OCI-M2 (cell line): ENCODE data around the gene SMAD9.

Experiments
- DNase-seq: peaks from one replicate; lab custom pipeline; 2025; ENCODE audit not compliant: unreplicated experiment; lab: John Stamatoyannopoulos, UW

Gene SMAD9

GRCh38 chr13:36870050-36870692 lies 49.9 kb downstream of the SMAD9 start:
- no peak for DNase-seq

GRCh38 chr13:36866232-36866631 lies 53.8 kb downstream of the SMAD9 start:
- no peak for DNase-seq

DNA sequence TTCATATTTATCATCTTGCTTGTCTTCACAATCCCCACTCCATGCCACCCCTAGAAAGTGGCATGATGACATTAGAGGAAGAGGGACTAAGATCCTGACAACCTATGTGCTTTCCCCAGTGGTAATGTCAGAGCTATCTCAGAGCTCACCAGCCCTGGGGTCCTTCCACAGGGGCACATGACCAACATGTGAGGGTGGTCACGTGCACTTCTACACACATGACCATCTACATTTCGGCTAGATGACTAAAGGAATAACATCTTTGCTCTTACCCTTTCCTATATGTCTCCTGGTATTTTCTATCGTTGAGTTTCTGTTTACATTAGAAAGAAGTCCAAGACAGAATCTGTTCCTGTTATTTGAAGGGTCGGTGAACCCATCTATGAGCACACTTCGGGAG lies 54.8 kb downstream of the SMAD9 start:
- no peak for DNase-seq

DNA sequence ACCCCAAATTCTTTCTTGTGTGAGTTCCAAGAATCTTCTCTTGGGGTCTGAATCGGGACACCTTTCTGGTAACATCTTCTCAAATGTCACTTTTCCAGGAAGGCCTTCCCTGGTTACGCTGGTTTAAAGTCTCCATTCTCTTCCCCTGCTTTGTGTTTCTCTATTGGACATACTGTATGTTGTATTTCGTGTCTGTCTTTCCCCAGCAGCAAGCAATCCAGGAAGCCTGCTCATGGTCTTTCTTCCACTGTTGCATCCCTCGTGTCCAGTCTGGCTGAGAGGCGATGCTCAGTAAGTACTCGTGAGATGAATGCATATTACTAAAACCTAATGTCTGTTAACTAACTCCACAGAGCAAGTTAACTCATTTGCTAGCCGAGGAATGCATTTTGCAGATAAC lies 57.3 kb downstream of the SMAD9 start:
- DNase-seq: no peak

GRCh38 chr13:36862002-36862685 lies 57.9 kb downstream of the SMAD9 start:
- no peak for DNase-seq

DNA sequence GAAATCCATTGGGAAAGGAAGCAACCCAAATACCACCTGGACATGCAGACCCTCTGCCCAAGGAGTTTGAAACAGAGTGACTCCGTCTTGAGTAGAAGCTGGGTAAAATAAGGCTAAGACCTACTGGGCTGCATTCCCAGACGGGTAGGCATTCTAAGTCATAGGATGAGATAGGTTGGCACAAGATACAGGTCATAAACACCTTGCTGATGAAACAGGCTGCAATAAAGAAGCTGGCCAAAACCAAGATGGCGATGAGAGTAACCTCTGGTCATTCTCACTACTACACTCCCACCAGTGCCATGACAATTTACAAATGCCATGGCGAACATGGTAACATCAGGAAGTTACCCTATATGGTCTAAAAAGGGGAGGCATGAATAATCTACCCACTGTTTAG lies 60.8 kb downstream of the SMAD9 start:
- DNase-seq: no peak

GRCh38 chr13:36858290-36858689 lies 61.7 kb downstream of the SMAD9 start:
- no peak for DNase-seq

GRCh38 chr13:36857253-36857652 lies 62.8 kb downstream of the SMAD9 start:
- no peak for DNase-seq

DNA sequence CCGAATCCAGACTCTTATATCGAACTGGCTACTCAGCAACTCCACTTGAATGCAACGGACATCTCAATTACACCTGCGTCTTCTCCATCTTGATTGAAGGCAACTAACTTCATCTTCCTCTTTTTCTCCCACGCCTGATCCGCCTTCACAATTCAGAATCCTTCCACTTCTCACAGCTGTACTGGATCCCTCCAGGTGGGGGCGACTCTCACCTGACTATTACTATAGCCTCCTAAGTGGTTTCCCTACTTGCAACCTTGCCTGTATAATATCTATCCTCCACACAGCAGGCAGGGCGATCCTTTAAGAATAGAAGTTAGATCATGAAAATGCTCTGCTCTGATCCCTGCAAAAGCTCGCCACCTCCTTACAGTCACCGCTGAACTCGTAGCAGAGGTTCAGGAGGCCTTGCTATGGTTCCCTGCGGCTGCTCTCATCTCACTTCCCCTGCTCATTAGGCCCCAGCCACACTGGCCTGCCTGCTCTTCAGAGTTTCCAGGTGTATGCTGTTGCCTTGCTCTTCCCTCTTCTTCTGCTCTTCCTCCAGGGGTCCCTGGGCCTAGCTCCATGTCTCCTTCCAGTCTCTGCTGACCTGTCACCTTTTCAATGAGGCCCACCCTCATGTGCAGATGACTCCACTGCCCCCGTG lies 69.1 kb downstream of the SMAD9 start:
- no peak for DNase-seq

DNA sequence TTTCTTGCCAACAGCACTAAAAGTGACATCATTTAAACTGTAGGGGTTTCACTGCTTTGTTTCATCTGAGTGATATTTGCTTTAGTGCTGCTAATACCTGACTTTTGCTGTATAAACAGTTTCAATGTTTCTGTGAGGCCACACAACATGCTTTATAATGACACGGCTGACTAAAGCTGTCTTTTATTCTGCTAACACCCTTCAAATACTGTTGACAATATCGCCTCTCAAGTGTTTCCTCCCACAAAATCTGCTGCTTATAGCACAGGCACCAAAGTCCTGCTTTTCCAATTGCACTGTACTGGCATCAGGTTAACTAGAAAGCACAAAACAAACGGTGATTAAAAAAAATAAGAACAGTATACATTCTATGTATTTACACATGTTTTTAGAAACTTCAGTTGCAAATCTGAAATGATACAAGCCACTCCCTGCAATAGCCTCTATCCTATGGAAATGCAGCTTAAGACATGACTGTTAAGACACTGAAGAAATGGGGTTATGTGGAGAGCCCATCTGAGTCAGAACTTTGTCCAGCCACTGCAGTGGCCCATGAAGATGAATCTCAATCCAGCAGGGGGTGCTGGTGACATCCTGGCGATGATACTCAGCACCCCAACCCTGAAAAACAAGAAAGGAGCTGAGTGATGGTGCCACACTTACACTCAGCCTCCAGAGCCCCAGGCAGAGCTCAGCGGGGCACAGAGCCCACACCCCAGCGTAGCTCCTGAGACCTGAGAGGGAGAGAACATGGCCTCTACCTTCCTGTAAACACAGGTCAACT lies 71.6 kb downstream of the SMAD9 start:
- no peak for DNase-seq

DNA sequence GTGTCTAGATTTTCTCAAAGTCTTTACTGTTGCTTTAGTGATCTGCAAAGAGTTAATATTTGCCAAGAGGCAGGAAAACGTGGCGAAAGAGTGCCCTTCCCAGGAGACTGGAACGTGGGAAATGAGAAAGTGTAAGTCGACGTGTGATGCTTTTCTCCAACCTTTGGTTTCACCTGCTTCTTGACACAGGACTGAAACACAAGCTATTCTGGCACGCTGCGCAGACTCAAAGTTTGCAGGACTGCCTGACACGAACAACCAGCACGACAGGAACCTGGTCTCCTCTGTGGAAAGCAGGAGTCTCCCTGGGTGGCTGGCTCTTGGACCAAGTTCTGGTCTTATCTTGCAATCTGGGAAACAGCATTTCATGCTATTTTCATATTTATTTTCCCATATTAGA lies 72.4 kb downstream of the SMAD9 start:
- DNase-seq: no peak

DNA sequence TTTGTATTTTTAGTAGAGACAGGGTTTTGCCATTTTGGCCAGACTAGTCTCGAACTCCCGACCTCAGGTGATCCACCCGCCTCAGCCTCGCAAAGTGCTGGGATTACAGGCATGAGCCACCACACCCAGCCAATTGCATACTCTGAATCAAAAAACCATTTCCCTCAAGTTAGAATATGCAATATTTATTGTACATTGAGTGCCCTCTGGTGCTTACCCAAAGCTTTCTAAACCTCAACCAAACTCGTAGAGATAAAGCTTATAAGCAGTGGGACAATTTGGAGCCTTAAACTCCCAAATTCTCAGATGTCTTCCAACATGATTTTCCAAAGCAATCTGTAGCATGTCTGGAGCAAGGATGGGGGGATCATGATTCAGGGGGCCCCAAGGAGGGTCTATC lies 78.6 kb downstream of the SMAD9 start:
- no peak for DNase-seq

DNA sequence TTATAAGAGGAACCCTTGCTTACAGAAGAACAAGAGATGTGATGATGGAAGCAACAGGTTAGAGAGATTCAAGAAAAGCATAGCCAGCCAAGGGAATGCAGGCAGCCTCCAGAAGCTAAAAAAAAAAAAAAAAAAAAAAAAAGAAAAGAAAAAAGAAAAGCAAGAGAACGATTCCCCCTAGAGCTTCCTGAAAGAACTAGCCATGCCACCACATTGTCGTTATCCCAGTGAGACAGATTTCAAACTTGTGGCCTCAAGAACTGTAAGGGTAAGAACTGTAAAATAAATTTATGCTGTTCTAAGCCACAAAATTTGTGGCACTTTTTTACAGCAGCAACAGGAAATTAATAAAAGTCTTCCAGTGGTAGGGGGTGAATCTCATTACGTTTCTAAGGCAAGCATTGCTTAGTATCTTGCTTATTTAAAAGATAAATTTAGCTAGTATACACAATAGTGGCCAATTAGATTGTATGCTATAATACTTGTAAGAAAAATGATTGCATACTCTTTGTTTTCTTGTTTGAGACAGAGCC lies 79.3 kb downstream of the SMAD9 start:
- no peak for DNase-seq

GRCh38 chr13:36839981-36840380 lies 80.1 kb downstream of the SMAD9 start:
- DNase-seq: no peak

DNA sequence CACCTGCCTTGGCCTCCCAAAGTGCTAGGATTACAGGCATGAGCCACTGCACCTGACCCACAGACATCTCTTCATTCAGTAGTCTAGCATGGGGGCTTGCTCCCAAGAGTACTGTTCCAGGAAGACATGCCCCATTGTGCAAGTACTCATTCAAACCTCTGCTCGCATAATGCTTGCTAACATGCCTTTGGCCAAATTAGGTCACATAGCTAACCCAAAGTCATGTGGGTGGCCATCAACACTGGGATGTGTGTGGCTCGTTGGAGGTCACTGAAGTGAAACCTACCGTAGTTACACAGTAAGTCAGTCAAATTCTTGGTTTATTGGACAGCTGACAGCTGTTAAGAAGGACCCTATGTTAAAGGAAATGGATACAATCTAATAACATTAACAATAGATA lies 80.8 kb downstream of the SMAD9 start:
- DNase-seq: no peak

- DNase-seq: no peak
These were observed 82.5 kb downstream of the SMAD9 start for GRCh38 chr13:36837354-36838092.

DNA sequence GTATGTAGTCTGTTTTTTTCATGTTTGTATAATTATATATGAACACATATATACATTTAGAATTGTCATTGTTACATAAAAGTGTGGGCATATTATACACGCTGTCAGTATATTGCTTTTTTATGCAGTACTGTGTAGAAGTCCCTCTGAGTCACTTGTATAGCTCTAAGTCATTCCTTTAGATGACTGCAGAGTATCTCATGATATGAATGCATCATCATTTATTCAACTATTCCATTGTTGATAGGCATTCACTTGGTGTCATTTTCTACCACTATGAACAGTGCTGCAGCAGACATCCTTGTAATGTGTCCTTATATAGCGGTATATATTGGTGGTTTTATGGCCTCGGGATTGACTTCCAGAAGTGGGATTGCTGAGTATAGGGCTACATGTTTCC lies 85.7 kb downstream of the SMAD9 start:
- DNase-seq: no peak

DNA sequence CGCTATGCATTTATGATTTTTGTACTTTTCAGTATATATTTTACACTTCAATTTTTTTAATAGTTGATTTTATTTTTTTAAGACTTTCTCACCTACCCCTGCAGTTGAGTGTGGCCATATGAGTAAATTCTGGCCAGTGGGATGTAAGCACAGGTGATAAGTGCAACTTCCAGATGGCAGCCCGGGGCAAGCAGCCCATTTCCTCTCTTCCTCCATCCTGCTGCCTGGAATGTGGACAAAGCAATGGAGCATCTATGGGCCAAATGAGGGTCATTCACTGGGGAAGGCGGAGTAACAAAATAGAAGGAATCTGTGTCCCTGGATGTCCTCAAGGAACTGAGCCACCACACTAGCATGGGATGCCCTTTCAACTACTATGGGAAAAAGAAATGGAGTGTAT lies 88.7 kb downstream of the SMAD9 start:
- DNase-seq: no peak

DNA sequence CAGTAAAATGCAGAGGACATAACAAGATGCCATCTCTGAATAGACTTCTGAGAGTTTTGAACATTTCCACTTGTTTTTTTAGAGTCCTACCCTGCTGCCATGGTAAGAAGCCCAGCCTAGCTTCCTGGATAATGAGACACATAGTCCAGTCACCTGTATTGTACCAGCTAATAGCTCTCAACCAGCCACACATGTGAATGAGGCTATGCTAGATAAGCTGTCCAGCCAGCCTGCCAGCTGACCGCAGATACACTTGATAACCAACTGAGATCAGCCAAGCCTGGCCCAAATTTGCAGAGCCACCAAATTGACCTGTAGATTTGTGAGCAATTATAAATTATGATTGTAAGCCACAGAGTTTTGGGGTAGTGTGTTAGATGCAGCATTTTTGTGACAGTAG lies 90.3 kb downstream of the SMAD9 start:
- no peak for DNase-seq

DNA sequence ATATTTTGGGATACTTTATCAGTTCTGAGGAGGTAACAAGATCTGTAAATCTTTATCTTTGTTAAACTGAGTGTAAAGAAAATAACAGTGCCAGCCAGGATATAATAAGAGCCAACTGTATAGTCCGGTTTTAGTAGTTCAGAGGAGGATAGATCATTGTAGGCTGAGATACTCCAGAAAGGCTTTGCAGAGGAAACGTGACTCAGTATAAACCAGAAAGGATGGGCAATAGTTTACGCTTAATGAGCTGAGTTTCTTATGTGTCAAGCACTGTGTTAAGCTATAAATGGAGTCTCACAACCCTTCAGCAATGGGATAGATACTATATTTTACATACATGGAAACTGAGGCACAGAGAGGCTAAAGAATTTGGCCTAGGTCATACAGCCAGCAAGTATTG lies 97.3 kb downstream of the SMAD9 start:
- no peak for DNase-seq

GRCh38 chr13:36820222-36820621 lies 99.8 kb downstream of the SMAD9 start:
- DNase-seq: no peak
